ENCODE results near the gene OR8K3. TPM values are rescaled to one million over a fixed set of nuclear protein-coding genes. Genes with fewer than 3 reads are reported as not detected.

OR8K3 gene
- total RNA-seq, result not detected
- polyA plus RNA-seq, result not detected
- total RNA-seq, result not detected

GRCh38 chr11:56314844-56315243 lies at the start of gene OR8K3:
OR8K3 (plus strand) TSS chr11:56315144; CDS start chr11:56318307, 3,163 bp downstream.
- ChIA-PET POLR2A (no interaction called here), CTCF (no interaction called here)
- Histone ChIP-seq H3K27ac (ENCODE audit: low read depth, low read length) (no peak within 1 kb of the TSS), H3K4me1 (ENCODE audit: control insufficient read depth in 2 of 2, insufficient read depth in 2 of 2, low read length in 2 of 2) (no peaks in the 10 kb centered on the region), H3K36me3 (ENCODE audit: control insufficient read depth in 2 of 3, insufficient read depth in 3 of 3, low read length in 3 of 3) (no peaks in the 10 kb centered on the region), H3K4me3 (ENCODE audit: low read length) (no peak within 1 kb of the TSS), H3K9me3 (ENCODE audit: control insufficient read depth in 2 of 3, low read length in 3 of 3) (no peaks in the 10 kb centered on the region), H3K27me3 (ENCODE audit: control insufficient read depth in 2 of 2, insufficient read depth in 2 of 2, low read length in 2 of 2) (no peaks in the 10 kb centered on the region)
- no peaks in the 10 kb centered on the region for H3K27me3 Mint-ChIP-seq
- no peaks in the 10 kb centered on the region for H3K4me1 Mint-ChIP-seq
- DNase-seq, result no peak
- intact Hi-C loops (cut with micrococcal nuclease), result no loop called here
- H3K36me3 Mint-ChIP-seq, result no peaks in the 10 kb centered on the region
- no peak within 1 kb of the TSS for H3K27ac Mint-ChIP-seq
- no peak within 1 kb of the TSS for H3K4me3 Mint-ChIP-seq
- ATAC-seq, result no peak
- peaks cover 0 to 34% (median 6%) of the 10 kb centered on the region in 11 donors for H3K9me3 Mint-ChIP-seq

DNA sequence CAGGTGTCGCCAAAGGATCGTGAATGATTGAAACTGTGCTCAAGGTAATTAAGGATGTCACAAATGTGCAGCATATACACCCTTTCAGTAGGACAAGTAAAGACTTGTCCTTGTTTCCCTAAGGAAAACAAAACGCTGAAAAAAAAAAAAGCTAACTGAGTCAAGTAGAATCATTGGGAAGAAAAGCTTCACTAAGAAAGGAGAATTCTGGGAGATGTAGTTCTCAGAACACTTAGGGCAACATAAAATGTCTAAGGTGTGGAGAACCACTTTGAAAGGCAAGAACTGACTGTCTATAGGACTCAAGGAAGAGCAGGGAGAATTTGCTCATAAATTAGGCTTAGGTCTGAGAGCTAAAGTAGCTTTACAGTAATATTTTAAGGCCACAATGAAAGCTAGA lies 43.9 kb upstream of the OR8K3 start:
- Histone ChIP-seq H3K27me3 (ENCODE audit: control insufficient read depth in 2 of 2, insufficient read depth in 2 of 2, low read length in 2 of 2) (no peaks in the 10 kb centered on the region), H3K4me1 (ENCODE audit: control insufficient read depth in 2 of 2, insufficient read depth in 2 of 2, low read length in 2 of 2) (no peaks in the 10 kb centered on the region), H3K36me3 (ENCODE audit: control insufficient read depth in 2 of 3, insufficient read depth in 3 of 3, low read length in 3 of 3) (no peaks in the 10 kb centered on the region), H3K4me3 (ENCODE audit: low read length) (no peak overlapping the region), H3K9me3 (ENCODE audit: control insufficient read depth in 2 of 3, low read length in 3 of 3) (no peaks in the 10 kb centered on the region), H3K27ac (ENCODE audit: low read depth, low read length) (no peak overlapping the region)
- Mint-ChIP-seq H3K9me3 (peaks cover 4 to 31% (median 16%) of the 10 kb centered on the region in 11 donors), H3K27ac (no peak overlapping the region), H3K4me1 (no peaks in the 10 kb centered on the region), H3K36me3 (peaks cover 0 to 4% (median 0%) of the 10 kb centered on the region in 5 donors), H3K27me3 (no peaks in the 10 kb centered on the region), H3K4me3 (no peak overlapping the region)
- no peak for DNase-seq
- ChIA-PET CTCF (no interaction called here), POLR2A (no interaction called here)
- intact Hi-C loops (cut with micrococcal nuclease), result no loop called here
- ATAC-seq, result no peak

DNA sequence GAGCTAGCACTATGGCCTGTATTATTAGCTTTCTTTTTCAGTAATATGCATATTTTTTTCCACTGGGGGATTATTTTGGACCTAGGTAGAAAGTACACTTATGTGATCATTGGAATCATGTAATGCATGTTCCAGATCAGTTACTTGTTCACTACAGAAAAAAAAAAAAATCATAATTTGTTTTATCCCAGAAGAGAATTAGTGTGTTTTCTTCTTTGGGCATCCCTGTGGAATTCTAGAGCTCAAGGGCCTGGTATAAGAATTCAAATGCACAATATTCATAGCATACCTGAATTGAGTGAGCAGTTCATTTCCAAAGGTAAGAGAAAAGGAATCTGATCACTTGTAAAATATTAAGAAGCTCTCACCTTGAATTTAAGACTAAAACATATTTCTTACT lies 41.1 kb upstream of the OR8K3 start, which contains the start of gene OR5T1:
OR5T1 (plus strand) TSS at position 301 of the 400 bp plus-strand sequence. CDS start 1,485 bp downstream, outside the sequence.
- Mint-ChIP-seq H3K27me3 (no peaks in the 10 kb centered on the region), H3K4me3 (no peak within 1 kb of the TSS), H3K36me3 (no peaks in the 10 kb centered on the region), H3K27ac (no peak within 1 kb of the TSS), H3K9me3 (peaks cover 0 to 26% (median 11%) of the 10 kb centered on the region in 11 donors), H3K4me1 (no peaks in the 10 kb centered on the region)
- Histone ChIP-seq H3K4me1 (ENCODE audit: control insufficient read depth in 2 of 2, insufficient read depth in 2 of 2, low read length in 2 of 2) (no peaks in the 10 kb centered on the region), H3K27me3 (ENCODE audit: control insufficient read depth in 2 of 2, insufficient read depth in 2 of 2, low read length in 2 of 2) (no peaks in the 10 kb centered on the region), H3K9me3 (ENCODE audit: control insufficient read depth in 2 of 3, low read length in 3 of 3) (no peaks in the 10 kb centered on the region), H3K27ac (ENCODE audit: low read depth, low read length) (no peak within 1 kb of the TSS), H3K36me3 (ENCODE audit: control insufficient read depth in 2 of 3, insufficient read depth in 3 of 3, low read length in 3 of 3) (no peaks in the 10 kb centered on the region), H3K4me3 (ENCODE audit: low read length) (no peak within 1 kb of the TSS)
- ChIA-PET POLR2A (interaction anchor here (0.6 kb wide), 1 partner anchor 784 kb away, joined by 3 read pairs; no protein-coding TSS in a partner anchor), CTCF (no interaction called here)
- ATAC-seq (no peak), DNase-seq (no peak)
- intact Hi-C loops (cut with micrococcal nuclease), result no loop called here

DNA sequence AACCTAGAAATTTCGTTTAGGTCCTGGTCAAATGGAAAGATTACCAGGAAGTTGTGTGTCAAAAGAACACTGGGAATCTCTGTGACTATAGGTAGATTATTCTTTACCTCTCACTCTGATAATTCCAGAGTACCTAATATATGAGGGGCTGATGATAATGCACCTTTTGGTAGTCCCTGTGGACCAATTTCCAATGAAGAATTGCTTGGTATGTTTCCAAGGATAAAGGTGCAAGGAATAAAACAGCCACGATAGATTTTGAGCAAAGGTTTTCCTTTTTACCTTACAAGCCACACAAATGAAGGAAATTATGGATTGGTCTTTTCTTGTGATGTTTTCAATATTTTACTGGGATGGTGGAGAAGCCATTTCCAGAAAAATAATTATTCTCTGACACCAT lies 22.8 kb upstream of the OR8K3 start, which contains the start of gene OR8H1:
OR8H1 (minus strand) TSS at position 101 of the 400 bp plus-strand sequence. CDS start 1,192 bp downstream, outside the sequence.
- Histone ChIP-seq H3K27me3 (ENCODE audit: control insufficient read depth in 2 of 2, insufficient read depth in 2 of 2, low read length in 2 of 2) (no peaks in the 10 kb centered on the region), H3K4me3 (ENCODE audit: low read length) (no peak within 1 kb of the TSS), H3K36me3 (ENCODE audit: control insufficient read depth in 2 of 3, insufficient read depth in 3 of 3, low read length in 3 of 3) (no peaks in the 10 kb centered on the region), H3K27ac (ENCODE audit: low read depth, low read length) (no peak within 1 kb of the TSS), H3K4me1 (ENCODE audit: control insufficient read depth in 2 of 2, insufficient read depth in 2 of 2, low read length in 2 of 2) (no peaks in the 10 kb centered on the region), H3K9me3 (ENCODE audit: control insufficient read depth in 2 of 3, low read length in 3 of 3) (no peaks in the 10 kb centered on the region)
- no peak for ATAC-seq
- Mint-ChIP-seq H3K4me3 (no peak within 1 kb of the TSS), H3K27me3 (no peaks in the 10 kb centered on the region), H3K27ac (no peak within 1 kb of the TSS), H3K4me1 (no peaks in the 10 kb centered on the region), H3K9me3 (peaks cover 0 to 29% (median 7%) of the 10 kb centered on the region in 11 donors), H3K36me3 (no peaks in the 10 kb centered on the region)
- intact Hi-C loops (cut with micrococcal nuclease), result no loop called here
- POLR2A ChIA-PET, result no interaction called here
- DNase-seq, result no peak
- CTCF ChIA-PET, result no interaction called here

GRCh38 chr11:56296898-56297297 lies 18.0 kb upstream of the OR8K3 start:
- ATAC-seq (no peak), DNase-seq (no peak)
- Mint-ChIP-seq H3K36me3 (no peaks in the 10 kb centered on the region), H3K4me1 (no peaks in the 10 kb centered on the region), H3K4me3 (no peak overlapping the region), H3K27me3 (no peaks in the 10 kb centered on the region), H3K9me3 (peaks cover 0 to 36% (median 7%) of the 10 kb centered on the region in 11 donors), H3K27ac (no peak overlapping the region)
- ChIA-PET CTCF (no interaction called here), POLR2A (no interaction called here)
- intact Hi-C loops (cut with micrococcal nuclease), result no loop called here
- no peak overlapping the region for H3K27ac ChIP-seq (ENCODE audit: low read depth, low read length)
- no peaks in the 10 kb centered on the region for H3K36me3 ChIP-seq (ENCODE audit: control insufficient read depth in 2 of 3, insufficient read depth in 3 of 3, low read length in 3 of 3)
- H3K27me3 ChIP-seq (ENCODE audit: control insufficient read depth in 2 of 2, insufficient read depth in 2 of 2, low read length in 2 of 2), result no peaks in the 10 kb centered on the region
- H3K4me1 ChIP-seq (ENCODE audit: control insufficient read depth in 2 of 2, insufficient read depth in 2 of 2, low read length in 2 of 2), result no peaks in the 10 kb centered on the region
- H3K9me3 ChIP-seq (ENCODE audit: control insufficient read depth in 2 of 3, low read length in 3 of 3), result no peaks in the 10 kb centered on the region
- no peak overlapping the region for H3K4me3 ChIP-seq (ENCODE audit: low read length)

- no peak for ATAC-seq
- no peaks in the 10 kb centered on the region for H3K36me3 ChIP-seq (ENCODE audit: control insufficient read depth in 2 of 3, insufficient read depth in 3 of 3, low read length in 3 of 3)
- Mint-ChIP-seq H3K9me3 (peaks cover 7 to 61% (median 26%) of the 10 kb centered on the region in 11 donors), H3K27ac (no peak overlapping the region), H3K27me3 (no peaks in the 10 kb centered on the region), H3K36me3 (peaks cover 0 to 4% (median 0%) of the 10 kb centered on the region in 5 donors), H3K4me3 (no peak overlapping the region), H3K4me1 (no peaks in the 10 kb centered on the region)
- ChIA-PET CTCF (no interaction called here), POLR2A (no interaction called here)
- no peaks in the 10 kb centered on the region for H3K9me3 ChIP-seq (ENCODE audit: control insufficient read depth in 2 of 3, low read length in 3 of 3)
- H3K27ac ChIP-seq (ENCODE audit: low read depth, low read length), result no peak overlapping the region
- H3K4me1 ChIP-seq (ENCODE audit: control insufficient read depth in 2 of 2, insufficient read depth in 2 of 2, low read length in 2 of 2), result no peaks in the 10 kb centered on the region
- no peaks in the 10 kb centered on the region for H3K27me3 ChIP-seq (ENCODE audit: control insufficient read depth in 2 of 2, insufficient read depth in 2 of 2, low read length in 2 of 2)
- no peak overlapping the region for H3K4me3 ChIP-seq (ENCODE audit: low read length)
- intact Hi-C loops (cut with micrococcal nuclease), result no loop called here
- DNase-seq, result no peak
Measured at GRCh38 chr11:56307836-56308235, 7.1 kb upstream of the OR8K3 start.

GRCh38 chr11:56331861-56332491 lies 17.0 kb downstream of the OR8K3 start:
- ATAC-seq, result no peak

More at GRCh38 chr11:56331861-56332491, 17.0 kb downstream of the OR8K3 start:
- Histone ChIP-seq H3K9me3 (ENCODE audit: control insufficient read depth in 2 of 3, low read length in 3 of 3) (peaks cover 0 to 5% (median 0%) of the 10 kb centered on the region in 3 experiments), H3K27ac (ENCODE audit: low read depth, low read length) (no peak overlapping the region), H3K27me3 (ENCODE audit: control insufficient read depth in 2 of 2, insufficient read depth in 2 of 2, low read length in 2 of 2) (no peaks in the 10 kb centered on the region), H3K4me1 (ENCODE audit: control insufficient read depth in 2 of 2, insufficient read depth in 2 of 2, low read length in 2 of 2) (no peaks in the 10 kb centered on the region), H3K4me3 (ENCODE audit: low read length) (no peak overlapping the region), H3K36me3 (ENCODE audit: control insufficient read depth in 2 of 3, insufficient read depth in 3 of 3, low read length in 3 of 3) (no peaks in the 10 kb centered on the region)
- peaks cover 0 to 12% (median 5%) of the 10 kb centered on the region in 11 donors for H3K9me3 Mint-ChIP-seq
- ChIA-PET POLR2A (no interaction called here), CTCF (no interaction called here)
- no peaks in the 10 kb centered on the region for H3K4me1 Mint-ChIP-seq
- DNase-seq, result no peak
- no peak overlapping the region for H3K4me3 Mint-ChIP-seq
- intact Hi-C loops (cut with micrococcal nuclease), result no loop called here
- H3K27me3 Mint-ChIP-seq, result no peaks in the 10 kb centered on the region
- no peaks in the 10 kb centered on the region for H3K36me3 Mint-ChIP-seq
- H3K27ac Mint-ChIP-seq, result no peak overlapping the region

All from naive thymus-derived CD4-positive, alpha-beta T cell (primary cell).